Vagina (tissue), 2 donors: Measurements from ENCODE around the gene NPBWR2. TPM values are rescaled to one million over a fixed set of nuclear protein-coding genes. Genes with fewer than 3 reads are reported as not detected.
"Not testable (repeated sequence)": the region's sequence is repeated elsewhere in the genome, so short reads cannot be mapped to it uniquely, and the experiment has no call there.

ENCODE experiments used
- DNase-seq, 2 donors: peaks; one replicate each; pipeline ENCODE4 v3.0.0-alpha.2; 2017; ENCODE audit errors: extremely low spot score in 2 of 2
- H3K27ac ChIP-seq: fragments of 200-600 bp; sonication (generic); one replicate; pipeline ENCODE4 v1.5.1; 2019
- H3K27me3 ChIP-seq: fragments of 200-600 bp; sonication (generic); one replicate; pipeline ENCODE4 v1.5.1; 2019
- H3K36me3 ChIP-seq, 2 donors: fragments of 200-600 bp; sonication (generic); one replicate each; pipeline ENCODE4 v1.5.1; 2017 to 2019
- H3K4me1 ChIP-seq: fragments of 200-600 bp; sonication (generic); one replicate; pipeline ENCODE4 v1.5.1; 2019
- H3K4me3 ChIP-seq, 2 donors: fragments of 200-600 bp; sonication (generic); 1 replicate in 1 of 2; 2 replicates in 1 of 2; pipeline ENCODE4 v1.5.1; 2016 to 2019
- H3K9me3 ChIP-seq: fragments of 200-600 bp; sonication (generic); one replicate; pipeline ENCODE4 v1.5.1; 2019
- CTCF ChIP-seq, 3 experiments: fragments of 450-650 bp in 2 of 3; fragments of 200-600 bp in 1 of 3; sonication (generic) in 1 of 3; IDR thresholded peaks; one replicate each; pipeline ENCODE4 v1.5.1; 2017 to 2019; ENCODE audit warnings: antibody characterized with exemption in 3 of 3, mild to moderate bottlenecking in 2 of 3, moderate library complexity in 2 of 3
- POLR2A ChIP-seq, 2 donors: fragments of 450-650 bp; IDR thresholded peaks; one replicate each; pipeline ENCODE4 v1.6.1; 2017; ENCODE audit warnings: antibody characterized with exemption in 2 of 2, mild to moderate bottlenecking in 2 of 2, moderate library complexity in 2 of 2
- POLR2AphosphoS5 ChIP-seq, 2 donors: sonication (generic); formaldehyde crosslinking; IDR thresholded peaks; one replicate each; pipeline ENCODE4 v1.9.0; 2017; ENCODE audit warnings: antibody characterized with exemption in 2 of 2, mild to moderate bottlenecking in 2 of 2, low read depth in 1 of 2; ENCODE audit not compliant: insufficient read depth in 1 of 2
- intact Hi-C: fragments of 100-400 bp; cut with DNase I; formaldehyde crosslinking; loops from one replicate; pipeline ENCODE4 v1.15.1; 2023
- total RNA-seq: library from RNA; depleted of rRNA; stranded (reverse); fragments of >200 nt; gene quantifications from one replicate; pipeline ENCODE4 v1.2.3, GENCODE V29; 2016

NPBWR2 gene
- total RNA-seq, 1 donor from 2014 or later, result not detected

- no peaks in the 10 kb centered on the region for H3K9me3 ChIP-seq
- no peak for TF ChIP-seq POLR2AphosphoS5 (IDR thresholded peaks at IDR 0.05; ENCODE audit: insufficient read depth in 1 of 2, low read depth in 1 of 2)
- TF ChIP-seq POLR2A (IDR thresholded peaks at IDR 0.05), result no peak
- TF ChIP-seq CTCF (IDR thresholded peaks at IDR 0.05), result no peak
- intact Hi-C loops, result no loop called here
- no peaks in the 10 kb centered on the region for H3K36me3 ChIP-seq
- no peak overlapping the region for H3K27ac ChIP-seq
- H3K4me1 ChIP-seq, result no peaks in the 10 kb centered on the region
- DNase-seq, result no peak
- no peaks in the 10 kb centered on the region for H3K27me3 ChIP-seq
- H3K4me3 ChIP-seq, result no peak overlapping the region
These were observed 32.1 kb upstream of the NPBWR2 start for GRCh38 chr20:64139199-64140060.

- Histone ChIP-seq H3K36me3 (no peaks in the 10 kb centered on the region), H3K27ac (no peak overlapping the region), H3K4me1 (no peaks in the 10 kb centered on the region), H3K4me3 (no peak overlapping the region), H3K9me3 (no peaks in the 10 kb centered on the region), H3K27me3 (no peaks in the 10 kb centered on the region)
- TF ChIP-seq POLR2A (IDR thresholded peaks at IDR 0.05), result no peak
- TF ChIP-seq CTCF (IDR thresholded peaks at IDR 0.05), result no peak
- no peak for TF ChIP-seq POLR2AphosphoS5 (IDR thresholded peaks at IDR 0.05; ENCODE audit: insufficient read depth in 1 of 2, low read depth in 1 of 2)
- DNase-seq, result no peak
- intact Hi-C loops, result no loop called here
These were observed 31.0 kb upstream of the NPBWR2 start for GRCh38 chr20:64138276-64138815.

GRCh38 chr20:64137598-64138031 lies 30.2 kb upstream of the NPBWR2 start:
- Histone ChIP-seq H3K27me3 (no peaks in the 10 kb centered on the region), H3K36me3 (no peaks in the 10 kb centered on the region), H3K9me3 (no peaks in the 10 kb centered on the region), H3K4me3 (no peak overlapping the region), H3K27ac (no peak overlapping the region), H3K4me1 (no peaks in the 10 kb centered on the region)
- intact Hi-C loops, result no loop called here
- TF ChIP-seq POLR2A (IDR thresholded peaks at IDR 0.05) (no peak), CTCF (IDR thresholded peaks at IDR 0.05) (no peak), POLR2AphosphoS5 (IDR thresholded peaks at IDR 0.05; ENCODE audit: insufficient read depth in 1 of 2, low read depth in 1 of 2) (no peak)
- DNase-seq, result no peak

GRCh38 chr20:64136004-64136710 lies 28.8 kb upstream of the NPBWR2 start:
- H3K4me3 ChIP-seq, result no peak overlapping the region
- H3K36me3 ChIP-seq, result no peaks in the 10 kb centered on the region
- no peaks in the 10 kb centered on the region for H3K27me3 ChIP-seq
- H3K27ac ChIP-seq, result no peak overlapping the region
- TF ChIP-seq POLR2A (IDR thresholded peaks at IDR 0.05) (no peak), POLR2AphosphoS5 (IDR thresholded peaks at IDR 0.05; ENCODE audit: insufficient read depth in 1 of 2, low read depth in 1 of 2) (no peak)
- no peaks in the 10 kb centered on the region for H3K4me1 ChIP-seq
- intact Hi-C loops, result no loop called here
- H3K9me3 ChIP-seq, result no peaks in the 10 kb centered on the region
- DNase-seq, result no peak

- H3K27me3 ChIP-seq, H3K4me3 ChIP-seq, H3K9me3 ChIP-seq, H3K4me1 ChIP-seq, H3K36me3 ChIP-seq, H3K27ac ChIP-seq, DNase-seq, intact Hi-C loops: not testable (repeated sequence)
These were observed 27.4 kb upstream of the NPBWR2 start for GRCh38 chr20:64134744-64135143.
